SU-DHL-6 (cell line): ENCODE data around the gene ADCYAP1R1.

ENCODE experiments used
- H2AFZ ChIP-seq: fragments of 200-600 bp; sonication (generic); 2 replicates; pipeline ENCODE4 v1.6.1; 2014; ENCODE audit warnings: low read depth, mild to moderate bottlenecking, moderate library complexity, mixed read lengths, antibody characterized with exemption, low read length; ENCODE audit not compliant: severe bottlenecking
- H3F3A ChIP-seq: fragments of 200-600 bp; shearing (Covaris generic); 2 replicates; pipeline ENCODE4 v1.6.0; 2016; ENCODE audit warnings: antibody characterized with exemption, mild to moderate bottlenecking; ENCODE audit not compliant: insufficient read depth
- H3K27ac ChIP-seq: fragments of 200-600 bp; sonication (generic); 2 replicates; pipeline ENCODE4 v1.5.1; 2016; ENCODE audit warnings: low read depth, mild to moderate bottlenecking, low read length, moderate library complexity, mixed read lengths
- H3K27me3 ChIP-seq: fragments of 200-600 bp; sonication (generic), shearing (Covaris generic); 2 replicates; pipeline ENCODE4 v1.6.0; 2014; ENCODE audit warnings: mild to moderate bottlenecking, low read length
- H3K36me3 ChIP-seq: fragments of 200-600 bp; sonication (generic); 2 replicates; pipeline ENCODE4 v1.6.1; 2014; ENCODE audit warnings: mild to moderate bottlenecking, low read length, mixed read lengths
- H3K4me2 ChIP-seq: fragments of 300-600, 200-600 bp; shearing (Covaris generic), sonication (generic); 2 replicates; pipeline ENCODE4 v1.6.0; 2014; ENCODE audit warnings: low read length, low read depth, mild to moderate bottlenecking; ENCODE audit not compliant: poor library complexity, severe bottlenecking
- H3K4me3 ChIP-seq: fragments of 200-600 bp; sonication (generic); 2 replicates; pipeline ENCODE4 v1.5.1; 2014; ENCODE audit warnings: antibody characterized with exemption, low read length, mild to moderate bottlenecking, mixed read lengths; ENCODE audit not compliant: insufficient read depth, poor library complexity, severe bottlenecking
- H3K79me2 ChIP-seq: fragments of 200-600 bp; sonication (generic); 2 replicates; pipeline ENCODE4 v1.6.1; 2014; ENCODE audit warnings: mild to moderate bottlenecking, low read length, moderate library complexity; ENCODE audit not compliant: insufficient read depth
- H3K9ac ChIP-seq: fragments of 200-600 bp; sonication (generic); 2 replicates; pipeline ENCODE4 v1.7.0; 2014; ENCODE audit warnings: mild to moderate bottlenecking, low read length
- H3K9me2 ChIP-seq: fragments of 200-600 bp; sonication (generic); replicated peaks from 2 replicates; pipeline ENCODE4 v1.6.1; 2014; ENCODE audit warnings: low read length; ENCODE audit not compliant: insufficient read depth
- H3K9me3 ChIP-seq: fragments of 200-600 bp; sonication (generic); 2 replicates; pipeline ENCODE4 v1.6.1; 2014; ENCODE audit warnings: low read length, mixed read lengths; ENCODE audit not compliant: insufficient read depth
- H4K20me1 ChIP-seq: fragments of 200-600 bp; sonication (generic); 2 replicates; pipeline ENCODE4 v1.6.1; 2014; ENCODE audit warnings: low read depth, mild to moderate bottlenecking, antibody characterized with exemption, low read length, moderate library complexity, mixed read lengths
- EZH2phosphoT487 ChIP-seq: fragments of 200-600 bp; sonication (generic), shearing (Covaris generic); conservative IDR thresholded peaks from 2 replicates; pipeline ENCODE4 v1.6.1; 2018; ENCODE audit warnings: mild to moderate bottlenecking, antibody characterized with exemption, low read length, moderate library complexity, mixed read lengths
- TF ChIP-seq, protein P1 (sequence below): fragments of 200-600 bp; sonication (generic); IDR thresholded peaks from one replicate; pipeline ENCODE4 v1.5.1; 2017; ENCODE audit warnings: antibody characterized with exemption, mild to moderate bottlenecking, low read length, moderate library complexity; ENCODE audit not compliant: insufficient read depth, poor library complexity, severe bottlenecking

The ADCYAP1R1 gene

GRCh38 chr7:31093282-31093681, 41.2 kb downstream of the ADCYAP1R1 start:
- no peaks in the 10 kb centered on the region for H3K9me2 ChIP-seq
- no peak overlapping the region for H3K27ac ChIP-seq
- TF ChIP-seq EZH2phosphoT487: no peak
- TF ChIP-seq, protein P1, sequence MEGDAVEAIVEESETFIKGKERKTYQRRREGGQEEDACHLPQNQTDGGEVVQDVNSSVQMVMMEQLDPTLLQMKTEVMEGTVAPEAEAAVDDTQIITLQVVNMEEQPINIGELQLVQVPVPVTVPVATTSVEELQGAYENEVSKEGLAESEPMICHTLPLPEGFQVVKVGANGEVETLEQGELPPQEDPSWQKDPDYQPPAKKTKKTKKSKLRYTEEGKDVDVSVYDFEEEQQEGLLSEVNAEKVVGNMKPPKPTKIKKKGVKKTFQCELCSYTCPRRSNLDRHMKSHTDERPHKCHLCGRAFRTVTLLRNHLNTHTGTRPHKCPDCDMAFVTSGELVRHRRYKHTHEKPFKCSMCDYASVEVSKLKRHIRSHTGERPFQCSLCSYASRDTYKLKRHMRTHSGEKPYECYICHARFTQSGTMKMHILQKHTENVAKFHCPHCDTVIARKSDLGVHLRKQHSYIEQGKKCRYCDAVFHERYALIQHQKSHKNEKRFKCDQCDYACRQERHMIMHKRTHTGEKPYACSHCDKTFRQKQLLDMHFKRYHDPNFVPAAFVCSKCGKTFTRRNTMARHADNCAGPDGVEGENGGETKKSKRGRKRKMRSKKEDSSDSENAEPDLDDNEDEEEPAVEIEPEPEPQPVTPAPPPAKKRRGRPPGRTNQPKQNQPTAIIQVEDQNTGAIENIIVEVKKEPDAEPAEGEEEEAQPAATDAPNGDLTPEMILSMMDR: no peak
- no peaks in the 10 kb centered on the region for H4K20me1 ChIP-seq
- H3K4me3 ChIP-seq: no peak overlapping the region
- H3K79me2 ChIP-seq: no peaks in the 10 kb centered on the region
- H3F3A ChIP-seq: no peaks in the 10 kb centered on the region
- H3K9me3 ChIP-seq: no peaks in the 10 kb centered on the region
- H3K27me3 ChIP-seq: no peaks in the 10 kb centered on the region
- H3K9ac ChIP-seq: no peak overlapping the region
- H3K36me3 ChIP-seq: no peaks in the 10 kb centered on the region
- H3K4me2 ChIP-seq: no peak overlapping the region
- no peak overlapping the region for H2AFZ ChIP-seq

DNA sequence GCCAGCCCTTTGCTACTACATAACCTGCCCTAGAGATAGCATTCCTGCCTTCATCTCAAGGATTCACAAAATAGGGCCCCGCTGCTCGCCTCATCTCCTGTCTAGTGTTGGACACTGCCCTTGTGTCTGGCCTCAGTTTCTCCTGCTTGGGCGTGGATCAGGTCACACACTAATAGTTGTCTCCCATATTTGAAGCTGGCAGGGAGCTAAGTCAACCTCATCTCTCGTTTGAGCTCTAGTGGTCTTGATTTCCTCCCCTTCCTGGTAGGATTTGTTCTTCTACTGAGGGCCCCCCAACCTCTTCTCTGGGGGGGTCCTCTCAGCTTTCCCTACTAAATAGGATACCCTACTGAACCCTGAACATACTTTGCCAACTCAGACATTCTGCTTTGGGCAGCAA, 42.2 kb downstream of the ADCYAP1R1 start:
- no peaks in the 10 kb centered on the region for H3K9me2 ChIP-seq
- no peaks in the 10 kb centered on the region for H3K27me3 ChIP-seq
- H3K4me3 ChIP-seq: no peak overlapping the region
- no peaks in the 10 kb centered on the region for H4K20me1 ChIP-seq
- H3K9me3 ChIP-seq: no peaks in the 10 kb centered on the region
- no peak overlapping the region for H3K4me2 ChIP-seq
- no peak overlapping the region for H3K9ac ChIP-seq
- H2AFZ ChIP-seq: no peak overlapping the region
- no peaks in the 10 kb centered on the region for H3K79me2 ChIP-seq
- no peaks in the 10 kb centered on the region for H3K36me3 ChIP-seq
- TF ChIP-seq EZH2phosphoT487: no peak
- TF ChIP-seq, protein P1: no peak
- no peaks in the 10 kb centered on the region for H3F3A ChIP-seq
- no peak overlapping the region for H3K27ac ChIP-seq

- Histone ChIP-seq H3K9me2 (no peaks in the 10 kb centered on the region), H4K20me1 (no peaks in the 10 kb centered on the region)
These were observed 43.4 kb downstream of the ADCYAP1R1 start for GRCh38 chr7:31095286-31096197.

More at GRCh38 chr7:31095286-31096197, 43.4 kb downstream of the ADCYAP1R1 start:
- H3K4me2 ChIP-seq: no peak overlapping the region
- no peaks in the 10 kb centered on the region for H3K27me3 ChIP-seq
- H2AFZ ChIP-seq: no peak overlapping the region
- H3K79me2 ChIP-seq: no peaks in the 10 kb centered on the region
- H3K9me3 ChIP-seq: no peaks in the 10 kb centered on the region
- TF ChIP-seq, protein P1: no peak
- TF ChIP-seq EZH2phosphoT487: no peak
- H3K27ac ChIP-seq: no peak overlapping the region
- no peak overlapping the region for H3K9ac ChIP-seq
- no peak overlapping the region for H3K4me3 ChIP-seq
- H3F3A ChIP-seq: no peaks in the 10 kb centered on the region
- no peaks in the 10 kb centered on the region for H3K36me3 ChIP-seq
